Natural killer cell (primary cell): ENCODE measurements around the gene TTYH1. TPM values are rescaled to one million over a fixed set of nuclear protein-coding genes. Genes with fewer than 3 reads are reported as not detected.

Experiments used
- ATAC-seq, 3 donors: fragments of 150-1000 bp in 2 of 3; fragments of 200-7000 bp in 1 of 3; cut with Tn5 transposase; 1 replicate in 1 of 3; 2 replicates in 2 of 3; pipeline ENCODE4 v1.10.0; 2021; ENCODE audit warnings: mild to moderate bottlenecking in 2 of 3, moderate library complexity in 2 of 3
- DNase-seq, 2 donors: peaks; one replicate each; pipeline versions ENCODE4 v3.0.0 to v3.0.0-alpha.2; 2013 to 2021; ENCODE audit warnings: mixed read lengths in 1 of 2
- H3K27ac ChIP-seq: one replicate; pipeline ENCODE4 v1.5.1; 2013; ENCODE audit warnings: mild to moderate bottlenecking, low read length
- H3K27me3 ChIP-seq: one replicate; pipeline ENCODE4 v1.6.1; 2013; ENCODE audit warnings: low read length; ENCODE audit not compliant: control insufficient read depth, insufficient read depth
- H3K36me3 ChIP-seq: one replicate; pipeline ENCODE4 v1.6.1; 2013; ENCODE audit warnings: low read length; ENCODE audit not compliant: control insufficient read depth, insufficient read depth
- H3K4me1 ChIP-seq: one replicate; pipeline ENCODE4 v1.6.1; 2013; ENCODE audit warnings: low read length; ENCODE audit not compliant: control insufficient read depth, insufficient read depth
- H3K4me3 ChIP-seq: one replicate; pipeline ENCODE4 v1.5.1; 2013; ENCODE audit warnings: low read length
- H3K9me3 ChIP-seq: one replicate; pipeline ENCODE4 v1.6.1; 2013; ENCODE audit warnings: low read length; ENCODE audit not compliant: control insufficient read depth, insufficient read depth
- H3K27ac Mint-ChIP-seq, 2 donors: one replicate each; pipeline ENCODE4 v1.8.0; 2022; ENCODE audit warnings: mild to moderate bottlenecking in 2 of 2, mixed read lengths in 2 of 2, moderate library complexity in 1 of 2
- H3K27me3 Mint-ChIP-seq, 2 donors: one replicate each; pipeline ENCODE4 v1.8.0; 2022; ENCODE audit warnings: low read depth in 2 of 2, mixed read lengths in 2 of 2
- H3K36me3 Mint-ChIP-seq: one replicate; pipeline ENCODE4 v1.8.0; 2022; ENCODE audit warnings: mixed read lengths
- H3K4me1 Mint-ChIP-seq, 2 donors: one replicate each; pipeline ENCODE4 v1.8.0; 2022; ENCODE audit warnings: mixed read lengths in 2 of 2
- H3K4me3 Mint-ChIP-seq: one replicate; pipeline ENCODE4 v1.8.0; 2022; ENCODE audit warnings: mild to moderate bottlenecking, moderate library complexity, mixed read lengths
- H3K9me3 Mint-ChIP-seq, 2 donors: one replicate each; pipeline ENCODE4 v1.8.0; 2022; ENCODE audit warnings: mixed read lengths in 2 of 2
- CTCF ChIP-seq: fragments of 200-600 bp; IDR thresholded peaks from one replicate; pipeline ENCODE4 v1.8.0; 2022; ENCODE audit warnings: antibody characterized with exemption
- WGBS: methylation state at CpG from one replicate; pipeline ENCODE4 v1.1.7; 2013; ENCODE audit warnings: missing lambda C conversion rate; ENCODE audit not compliant: insufficient coverage; 5-methylcytosine and 5-hydroxymethylcytosine counted together
- intact Hi-C: fragments of 100-400 bp; cut with micrococcal nuclease; formaldehyde crosslinking; loops from one replicate; pipeline ENCODE4 v1.14.2; 2022
- total RNA-seq, 4 donors: library from RNA; stranded (reverse); fragments of 120-200 nt in 1 of 4; gene quantifications; one replicate each; pipeline versions ENCODE4 v1.2.3 to v1.2.4, GENCODE V29; 2013 to 2022

The TTYH1 gene
- total RNA-seq, 3 donors from 2014 or later (not counting 1 experiment from before 2014, with no cell fraction given), result 0.59 to 0.84 (median 0.65) TPM

- H3K4me3 ChIP-seq, result no peak overlapping the region
- no peak overlapping the region for H3K27ac ChIP-seq
- Mint-ChIP-seq H3K27ac (peak overlapping the region in 1 of 2 donors; percentile 56), H3K4me1 (peaks cover 16 to 32% of the 10 kb centered on the region in 2 donors), H3K4me3 (no peak overlapping the region), H3K36me3 (no peaks in the 10 kb centered on the region), H3K27me3 (peaks cover 17 to 35% of the 10 kb centered on the region in 2 donors), H3K9me3 (peaks cover 4% of the 10 kb centered on the region in 2 donors)
- DNase-seq, result no peak
- no peaks in the 10 kb centered on the region for H3K9me3 ChIP-seq
- no peaks in the 10 kb centered on the region for H3K36me3 ChIP-seq
- peaks cover 24% of the 10 kb centered on the region for H3K27me3 ChIP-seq
- peaks cover 34% of the 10 kb centered on the region for H3K4me1 ChIP-seq
- ATAC-seq, result no peak
- no peak for TF ChIP-seq CTCF
- intact Hi-C loops, result no loop called here
- 97% methylated on average over 4 of the region's 4 CpGs for WGBS
These were observed 1.1 kb upstream of the TTYH1 start for GRCh38 chr19:54414156-54414555.

- TF ChIP-seq CTCF, result no peak
- H3K9me3 ChIP-seq, result no peaks in the 10 kb centered on the region
- intact Hi-C loops, result no loop called here
- H3K27me3 ChIP-seq, result peaks cover 24% of the 10 kb centered on the region
- H3K4me1 ChIP-seq, result peaks cover 34% of the 10 kb centered on the region
- H3K27ac ChIP-seq, result no peak overlapping the region
- Mint-ChIP-seq H3K9me3 (peaks cover 4% of the 10 kb centered on the region in 2 donors), H3K27me3 (peaks cover 11 to 31% of the 10 kb centered on the region in 2 donors), H3K27ac (no peak overlapping the region), H3K4me3 (no peak overlapping the region), H3K4me1 (peaks cover 16 to 32% of the 10 kb centered on the region in 2 donors), H3K36me3 (no peaks in the 10 kb centered on the region)
- H3K36me3 ChIP-seq, result no peaks in the 10 kb centered on the region
- no peak overlapping the region for H3K4me3 ChIP-seq
- DNase-seq (no peak), ATAC-seq (no peak)
- 16% methylated on average over 28 of the region's 28 CpGs for WGBS
These were observed 823 bp downstream of the TTYH1 start for GRCh38 chr19:54415901-54416673.

- Mint-ChIP-seq H3K27ac (no peak overlapping the region), H3K27me3 (peaks cover 8 to 29% of the 10 kb centered on the region in 2 donors), H3K4me1 (peaks cover 16 to 32% of the 10 kb centered on the region in 2 donors), H3K4me3 (no peak overlapping the region), H3K9me3 (peaks cover 4% of the 10 kb centered on the region in 2 donors), H3K36me3 (no peaks in the 10 kb centered on the region)
- intact Hi-C loops, result no loop called here
- no peak overlapping the region for H3K27ac ChIP-seq
- H3K9me3 ChIP-seq, result no peaks in the 10 kb centered on the region
- WGBS, result 60% methylated on average over 44 of the region's 44 CpGs
- no peak overlapping the region for H3K4me3 ChIP-seq
- no peak for ATAC-seq
- H3K27me3 ChIP-seq, result peaks cover 24% of the 10 kb centered on the region
- no peak for TF ChIP-seq CTCF
- no peaks in the 10 kb centered on the region for H3K36me3 ChIP-seq
- no peak for DNase-seq
- H3K4me1 ChIP-seq, result peaks cover 34% of the 10 kb centered on the region
These were observed 1.6 kb downstream of the TTYH1 start for GRCh38 chr19:54416695-54417491.
